T follicular helper cell (primary cell): ENCODE results near the gene DPF3.

Experiments
- DNase-seq: peaks from one replicate; pipeline ENCODE4 v3.0.0-alpha.2; 2020; ENCODE audit warnings: low read depth

Gene DPF3

DNA sequence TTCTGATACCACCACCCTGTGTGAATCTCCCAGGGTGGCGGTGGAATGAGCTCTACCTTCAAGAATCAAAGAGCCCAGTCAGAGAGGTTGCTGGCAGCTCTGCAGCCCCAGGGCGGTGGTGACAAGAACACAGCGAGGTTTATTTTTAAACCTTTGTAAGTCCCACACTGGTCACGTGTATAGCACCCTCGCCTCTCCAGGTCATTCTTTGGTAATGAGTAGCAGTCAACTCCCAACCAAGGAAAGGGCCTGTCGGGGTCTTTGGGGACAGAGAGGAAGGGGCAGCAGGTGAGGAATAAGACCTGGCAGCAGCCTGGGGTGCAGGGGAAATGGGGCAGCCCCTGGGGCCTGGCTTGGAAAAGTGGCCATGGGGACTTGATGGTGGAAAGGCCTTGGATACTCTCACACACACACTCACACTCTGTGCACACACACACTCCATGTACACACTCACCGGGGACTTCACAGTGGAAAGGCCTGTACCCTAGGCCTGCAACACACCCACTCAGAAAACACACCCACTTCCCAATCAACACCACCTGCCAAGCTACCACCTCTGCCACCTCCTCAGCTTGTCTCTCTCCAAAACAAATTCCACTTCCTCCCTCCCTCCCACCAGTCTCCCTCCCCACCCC, 178.6 kb downstream of the DPF3 start:
- DNase-seq, result no peak

DNA sequence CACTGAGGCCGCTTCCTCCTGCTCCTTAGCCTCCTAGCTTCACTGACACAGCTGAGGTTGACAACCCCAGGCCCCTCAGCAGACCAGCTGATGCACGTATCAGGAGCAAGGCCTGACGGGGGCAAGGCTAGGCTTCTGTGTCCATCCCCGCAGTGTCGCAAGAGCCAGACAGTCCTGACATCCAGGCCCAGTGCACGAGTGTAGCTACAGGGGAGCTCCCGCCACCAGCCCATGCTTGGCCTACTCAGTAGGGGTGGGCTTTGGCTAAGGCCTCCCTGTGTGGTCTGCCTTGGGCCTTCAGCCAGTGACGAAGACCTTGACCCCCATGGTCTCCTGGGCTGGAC, 179.1 kb downstream of the DPF3 start:
- DNase-seq, result no peak

DNA sequence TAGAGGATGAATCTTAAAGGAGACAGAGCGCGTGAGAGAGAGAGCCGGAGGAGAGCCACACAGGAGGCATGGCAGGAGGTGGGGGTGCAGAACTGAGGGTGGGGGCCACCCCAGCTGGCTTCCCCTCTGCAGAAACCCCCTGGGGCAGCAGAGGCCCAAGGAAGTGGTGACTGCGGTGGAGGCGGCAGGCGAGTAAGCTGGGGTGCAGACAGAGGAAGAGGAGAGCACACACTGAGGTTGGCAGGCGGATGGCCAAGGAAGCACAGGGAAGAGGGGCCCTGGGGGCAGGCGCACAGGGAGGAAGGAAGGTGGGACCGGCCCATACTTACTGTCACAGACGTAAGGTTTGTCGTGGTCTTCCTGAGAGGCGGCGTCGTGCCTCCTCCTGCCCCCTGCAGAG, 179.8 kb downstream of the DPF3 start:
- DNase-seq, result no peak

DNA sequence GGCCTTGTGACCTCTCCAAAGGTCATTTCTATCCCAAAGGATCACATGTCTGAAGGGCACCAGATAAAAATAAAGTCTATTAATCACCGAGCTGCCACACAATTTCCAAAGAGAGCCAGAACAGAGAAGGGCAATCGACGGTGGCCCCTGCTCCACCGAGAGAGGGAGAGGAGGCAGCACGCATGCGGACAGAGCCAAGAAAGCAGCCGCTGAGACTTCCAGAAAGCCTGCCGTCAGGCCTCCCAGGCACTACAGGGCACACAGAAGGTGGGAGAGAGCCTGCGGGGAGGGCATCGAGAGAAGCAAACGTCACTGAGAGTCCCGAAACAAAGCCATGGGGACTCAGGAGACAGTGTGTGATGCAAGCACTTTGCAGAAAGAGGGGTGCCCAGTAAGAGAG, 182.0 kb downstream of the DPF3 start:
- no peak for DNase-seq

DNA sequence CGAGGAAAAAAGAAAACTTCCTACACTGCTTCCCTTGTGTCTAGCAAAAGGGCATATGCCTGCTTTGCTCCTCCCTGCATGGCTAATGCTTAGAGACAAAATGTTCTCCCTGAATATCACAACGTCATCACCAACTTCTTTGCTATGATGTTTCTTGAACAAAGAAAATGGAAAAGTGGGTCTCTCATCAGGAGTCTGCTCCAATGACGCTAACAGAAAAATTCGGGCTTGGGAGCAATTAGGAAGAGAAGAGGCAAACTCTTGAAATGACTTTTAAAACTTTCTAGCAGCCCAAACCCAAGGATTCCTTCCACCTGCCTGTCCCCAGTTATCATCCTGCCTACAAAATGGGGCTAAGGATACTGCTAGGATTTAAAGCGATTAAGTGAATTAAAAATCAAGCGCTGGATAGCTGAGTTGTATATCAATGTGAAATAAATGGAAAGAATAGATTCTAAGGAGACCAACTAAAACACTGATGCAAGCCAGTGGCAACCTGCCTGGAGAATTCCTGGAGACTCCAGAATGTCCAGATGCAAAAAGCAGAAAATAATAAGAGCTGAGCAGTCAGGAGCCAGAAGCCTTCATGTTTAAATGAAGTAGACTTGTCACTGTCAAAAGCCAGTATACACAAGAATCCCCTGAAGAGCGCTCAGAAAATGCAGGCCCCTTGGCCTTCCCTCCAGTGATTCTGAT, 183.8 kb downstream of the DPF3 start:
- no peak for DNase-seq

DNA sequence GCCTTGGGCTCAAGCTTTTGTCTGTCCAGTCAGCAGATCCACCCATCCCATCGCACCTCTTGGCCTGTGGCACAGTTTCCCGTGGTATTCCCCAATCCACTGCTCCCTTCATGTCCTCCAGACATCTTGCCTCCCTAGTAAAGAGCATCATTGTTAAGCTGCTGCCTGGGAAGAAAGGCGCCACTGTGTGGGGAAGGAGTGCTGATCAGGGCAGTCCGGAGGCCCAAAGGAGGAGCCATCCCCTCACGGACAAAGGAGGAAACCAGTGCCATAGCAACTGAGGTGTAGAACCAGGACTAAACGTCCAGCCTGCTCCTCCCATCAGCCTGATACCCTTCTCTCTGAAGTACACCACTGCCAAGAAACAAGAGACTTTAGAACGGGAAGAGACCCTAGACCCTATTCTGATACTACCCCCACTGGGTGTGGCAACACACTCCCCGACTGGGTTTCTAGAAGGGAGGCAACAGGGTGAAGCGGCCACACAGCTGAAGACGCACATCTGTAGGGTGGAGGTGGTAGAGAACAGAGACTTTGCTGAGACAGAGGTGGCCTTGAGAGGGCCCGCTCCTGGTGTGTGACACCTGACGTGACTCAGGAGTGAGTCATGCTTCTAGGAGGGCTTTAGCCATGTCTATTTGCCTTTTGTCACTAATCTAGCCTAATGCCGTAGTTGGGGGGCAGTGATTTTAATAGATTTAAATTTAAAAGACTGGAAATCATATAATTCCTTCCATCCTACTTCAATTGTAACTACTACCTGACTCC, 185.0 kb downstream of the DPF3 start:
- DNase-seq, result no peak

DNA sequence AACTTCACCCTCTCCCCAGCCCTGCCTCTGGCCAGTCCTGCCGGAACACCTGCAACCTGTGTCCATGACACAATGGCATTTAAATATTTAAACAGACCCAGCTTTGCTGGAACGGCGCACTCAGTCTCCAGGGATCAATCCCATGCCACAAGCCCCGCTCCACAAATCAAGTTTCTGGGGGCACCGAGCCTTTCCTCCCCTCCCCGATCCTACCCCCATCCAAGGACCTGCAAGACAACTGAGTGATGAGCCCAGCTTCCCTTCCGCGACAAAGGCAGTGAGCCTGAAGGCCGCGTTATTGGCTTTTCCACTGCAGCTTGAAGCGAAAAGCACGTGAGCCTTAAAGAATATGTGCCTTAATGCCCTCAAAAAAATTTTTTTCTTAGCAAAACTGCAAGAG, 185.7 kb downstream of the DPF3 start:
- no peak for DNase-seq

DNA sequence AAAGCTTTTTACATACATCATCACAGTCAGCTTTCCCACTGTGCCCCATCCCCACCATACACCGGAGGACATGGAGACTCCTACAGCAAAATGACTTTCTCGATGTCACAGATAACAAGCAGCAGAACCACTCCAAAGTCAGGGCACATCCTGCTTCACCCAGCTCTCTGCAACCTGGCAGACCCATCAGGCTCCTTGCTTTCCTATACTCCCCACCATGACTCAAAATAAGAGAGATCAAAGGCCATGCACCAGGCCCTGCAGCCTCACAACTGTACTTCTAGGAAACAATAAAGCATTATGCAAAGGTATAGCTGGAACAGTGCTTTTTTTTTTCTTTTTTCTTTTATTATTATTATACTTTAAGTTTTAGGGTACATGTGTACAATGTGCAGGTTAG, 187.4 kb downstream of the DPF3 start:
- no peak for DNase-seq

DNA sequence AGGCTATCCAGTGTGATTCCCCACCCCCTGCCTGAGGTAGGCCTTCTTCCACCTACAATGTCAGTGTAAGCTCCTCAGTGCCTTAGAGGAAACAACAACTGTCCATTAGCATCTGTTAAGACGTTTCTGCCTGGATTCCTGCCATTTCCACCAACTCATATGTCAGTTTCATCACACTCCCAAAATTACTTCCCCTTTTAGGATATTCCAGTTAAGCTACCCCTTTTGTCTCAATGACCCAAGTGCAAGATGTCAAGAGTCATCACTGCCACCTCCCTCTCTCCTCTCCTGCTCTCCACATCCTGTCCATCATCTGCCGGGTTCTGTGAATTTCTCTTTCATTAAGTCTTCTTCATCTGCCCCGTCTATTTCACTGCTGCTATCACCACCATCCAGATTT, 189.4 kb downstream of the DPF3 start:
- DNase-seq, result no peak

DNA sequence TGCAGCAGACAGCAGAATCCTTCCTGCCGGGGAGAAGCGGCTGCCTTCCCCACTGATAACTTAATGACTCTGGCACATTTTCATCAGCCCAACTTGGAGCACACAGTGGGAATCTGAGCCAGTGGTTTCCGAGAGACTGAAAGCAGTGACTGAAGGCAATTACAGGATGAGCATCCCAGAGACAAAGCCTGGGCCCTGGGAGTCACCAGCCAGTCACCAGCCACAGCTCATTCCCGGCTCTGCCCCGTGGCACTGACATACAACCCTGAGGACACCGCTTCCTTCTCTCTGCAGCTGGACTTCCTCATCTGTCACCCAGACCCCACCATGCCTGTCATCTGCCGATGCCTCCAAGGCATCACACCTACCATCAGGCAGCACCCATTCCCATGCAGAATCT, 192.3 kb downstream of the DPF3 start:
- no peak for DNase-seq

DNA sequence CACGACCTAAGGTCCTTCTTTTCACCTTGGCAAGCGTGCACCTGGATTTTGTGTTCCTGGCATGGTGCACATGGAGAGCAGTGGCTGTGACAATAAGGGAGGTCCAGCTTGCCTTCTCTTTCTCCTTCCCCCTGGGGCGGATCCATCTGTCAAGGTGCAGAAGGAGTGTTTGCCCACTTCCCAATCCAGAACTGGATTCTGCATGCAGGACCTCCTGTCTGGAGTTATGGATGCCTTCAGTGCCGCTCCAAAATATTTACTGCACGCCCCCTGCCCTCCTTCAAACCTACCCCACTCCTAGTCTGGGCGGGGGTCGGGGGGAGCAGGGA, 192.7 kb downstream of the DPF3 start:
- no peak for DNase-seq

DNA sequence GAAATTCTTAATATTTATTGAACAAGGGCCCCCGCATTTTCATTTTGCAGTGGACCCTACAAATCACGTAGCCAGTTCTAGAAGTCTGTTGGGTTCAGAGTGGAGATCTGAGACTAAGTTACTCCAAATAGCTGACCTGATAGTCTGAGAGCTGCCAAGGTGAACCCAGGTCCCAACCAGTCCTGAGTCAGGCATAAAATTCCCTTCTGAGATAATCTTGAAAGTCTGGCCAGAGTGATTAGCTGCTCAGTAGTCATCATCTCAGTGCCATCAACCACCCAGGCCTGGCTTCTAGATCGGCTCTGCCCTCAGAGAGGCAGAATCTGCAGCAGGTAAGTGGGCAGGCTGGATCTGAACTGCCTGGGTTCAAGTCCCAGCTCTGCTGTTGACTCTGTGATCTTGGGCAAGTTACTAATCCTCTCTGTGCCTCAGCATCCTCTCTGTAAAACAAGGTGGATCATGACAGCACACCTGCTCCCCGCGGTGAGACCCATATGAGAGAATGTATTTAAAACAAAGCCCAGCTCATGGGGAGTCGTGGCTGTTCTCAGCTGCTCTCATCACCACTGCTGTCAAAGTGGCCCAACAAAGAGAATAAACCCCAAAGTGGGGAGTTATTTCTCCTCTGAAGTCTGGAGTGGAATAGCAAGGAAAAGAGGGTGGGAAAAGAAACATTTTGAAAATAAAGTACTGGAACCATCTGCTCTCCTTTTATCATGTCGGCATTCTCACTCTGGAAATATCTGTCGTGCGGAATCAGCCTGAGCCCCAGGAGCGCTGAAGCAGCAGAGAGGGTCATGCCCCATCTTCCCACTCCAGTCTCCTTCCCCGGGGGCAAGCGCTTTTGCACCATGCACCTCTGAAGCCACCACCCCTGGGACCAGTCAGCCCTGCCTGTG, 193.3 kb downstream of the DPF3 start:
- DNase-seq, result no peak

DNA sequence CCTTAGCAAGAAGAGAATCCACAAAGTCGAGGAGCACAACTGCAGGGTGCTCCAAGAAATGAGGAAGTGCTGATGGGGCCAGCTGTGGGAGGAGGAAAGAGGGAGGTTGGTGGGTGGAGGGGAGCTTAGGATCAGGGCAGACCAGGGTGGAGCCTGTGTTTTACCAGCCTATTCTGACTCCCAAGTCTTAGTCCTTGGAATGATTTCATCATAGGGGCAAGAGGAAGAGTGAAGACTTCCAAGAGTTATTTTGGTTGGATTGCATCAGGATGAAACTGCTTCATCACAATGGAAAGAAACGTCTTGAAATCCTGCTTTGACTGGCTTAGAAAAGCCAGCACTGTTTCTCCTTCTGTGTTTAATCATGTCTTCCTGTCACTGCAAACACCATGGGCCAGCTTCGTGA, 194.0 kb downstream of the DPF3 start:
- no peak for DNase-seq

DNA sequence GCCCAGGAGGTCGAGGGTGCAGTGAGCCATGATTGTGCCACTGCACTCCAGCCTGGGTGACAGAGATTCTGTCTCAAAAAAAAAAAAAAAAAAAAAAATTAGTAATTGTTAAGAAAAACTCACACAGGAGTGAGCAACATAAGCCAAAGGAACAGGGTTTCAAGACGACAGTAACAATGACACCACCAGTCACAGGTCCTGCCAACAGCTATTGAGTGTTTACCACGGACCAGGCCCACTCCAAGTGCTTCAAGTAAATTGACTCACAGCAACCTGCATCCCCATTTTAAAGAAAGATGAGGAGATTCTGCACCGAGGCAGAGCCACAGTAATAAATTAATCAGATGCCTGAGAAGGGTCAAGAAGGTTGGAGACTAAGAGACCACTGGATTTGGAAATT, 194.5 kb downstream of the DPF3 start:
- DNase-seq, result no peak

DNA sequence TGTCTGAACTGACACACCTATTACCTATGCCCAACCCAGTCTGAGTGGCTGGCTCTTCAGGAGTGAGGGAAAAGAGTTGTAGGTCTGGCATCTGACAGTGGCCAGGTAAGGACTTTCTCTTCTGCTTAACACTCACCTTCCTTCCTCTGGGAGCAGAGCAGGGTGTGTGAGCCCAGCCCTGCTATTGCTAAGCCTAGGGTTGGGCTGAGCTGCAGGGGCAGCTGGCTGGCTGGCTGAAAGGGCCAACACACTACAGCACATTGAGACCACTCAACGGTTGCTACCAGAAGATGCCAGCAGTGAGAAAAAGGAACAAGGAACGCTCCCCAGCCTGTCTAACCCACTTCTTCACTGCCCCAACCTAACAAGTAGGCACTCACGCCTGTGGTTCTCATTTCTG, 201.2 kb downstream of the DPF3 start:
- no peak for DNase-seq

DNA sequence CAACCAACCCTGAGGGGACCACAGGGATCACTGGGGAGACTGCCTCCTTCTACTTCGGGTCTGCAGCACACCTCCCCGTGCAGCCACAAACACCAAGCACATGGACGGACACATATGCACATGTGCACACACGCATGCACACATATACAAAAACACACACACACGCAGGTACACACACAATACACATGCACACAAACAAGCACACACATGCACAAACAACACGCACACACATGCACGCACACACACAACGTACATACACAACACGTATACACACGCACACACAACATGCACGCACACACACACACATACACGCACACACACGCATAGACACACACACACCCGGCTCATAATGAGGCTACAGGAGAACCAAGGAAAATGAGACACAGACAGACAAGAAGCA, 203.6 kb downstream of the DPF3 start:
- no peak for DNase-seq

DNA sequence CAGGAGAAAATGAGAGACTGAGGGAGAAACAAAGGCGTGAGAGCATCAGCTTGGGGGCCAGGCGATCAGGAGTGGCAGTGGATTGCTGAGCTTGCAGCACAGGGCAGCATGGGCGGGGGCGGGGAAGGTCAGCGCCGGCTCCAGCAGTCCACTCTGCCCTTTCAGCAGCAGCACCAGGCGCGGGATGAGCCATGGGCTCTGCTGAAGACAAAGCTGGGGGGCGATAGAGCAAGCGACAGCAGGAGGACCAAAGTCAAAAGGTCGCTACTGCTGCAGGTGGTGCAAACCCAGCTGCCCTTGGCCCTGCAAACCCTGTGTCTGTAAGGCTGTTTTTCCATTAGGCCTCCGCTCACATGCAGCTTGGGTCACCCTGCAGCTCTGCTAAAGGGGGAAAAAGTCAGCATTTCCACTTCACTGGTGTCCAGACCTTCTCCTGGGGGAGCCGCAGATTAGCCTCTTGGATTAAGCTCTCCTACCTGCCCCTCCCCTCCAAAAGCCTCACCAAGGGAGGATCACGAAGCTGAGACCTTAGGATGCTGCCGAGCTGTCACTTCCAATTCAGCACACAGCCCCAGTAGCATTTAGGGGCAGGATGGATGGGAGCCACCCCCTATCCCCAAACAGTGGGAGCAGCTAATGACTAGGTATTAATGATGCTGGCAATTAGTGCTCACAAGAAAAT, 204.8 kb downstream of the DPF3 start:
- DNase-seq, result no peak

DNA sequence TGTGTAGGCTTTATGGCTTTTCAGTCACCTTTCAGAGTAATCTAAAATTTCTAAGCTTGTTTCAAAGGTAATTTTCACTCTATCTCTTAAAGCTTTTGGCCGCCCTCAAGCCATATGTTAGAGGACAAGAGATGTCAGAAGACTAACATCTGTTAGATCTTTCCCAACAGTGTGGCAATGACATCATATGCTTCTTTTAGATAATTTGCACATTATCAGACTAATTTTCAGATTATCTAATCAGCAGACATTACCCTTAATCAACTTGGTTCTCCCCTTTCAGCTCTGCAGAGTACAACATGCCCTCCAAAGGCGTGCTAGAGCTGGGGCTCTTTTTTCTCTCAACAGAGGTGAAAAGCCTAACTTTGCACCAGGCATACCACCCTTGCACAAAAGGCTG, 207.1 kb downstream of the DPF3 start:
- DNase-seq, result no peak

DNA sequence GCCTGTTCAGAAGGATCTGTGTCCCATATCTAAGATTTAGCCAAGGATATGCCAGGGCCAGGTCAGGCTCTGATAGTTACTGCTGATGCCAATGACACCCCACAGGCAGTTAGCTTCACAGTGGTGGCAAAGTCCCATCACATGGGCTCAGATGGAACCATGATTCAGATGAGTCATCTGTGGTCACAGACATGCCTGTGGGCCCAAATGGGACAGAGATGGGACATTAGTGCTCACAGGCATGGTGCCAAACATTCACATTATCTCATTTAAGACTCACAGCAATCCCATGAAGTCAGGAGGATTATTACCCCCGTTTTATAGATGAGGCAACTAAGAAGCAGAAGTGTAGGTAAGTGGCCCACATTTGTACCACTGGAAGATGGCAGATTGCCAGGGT, 207.8 kb downstream of the DPF3 start:
- no peak for DNase-seq

DNA sequence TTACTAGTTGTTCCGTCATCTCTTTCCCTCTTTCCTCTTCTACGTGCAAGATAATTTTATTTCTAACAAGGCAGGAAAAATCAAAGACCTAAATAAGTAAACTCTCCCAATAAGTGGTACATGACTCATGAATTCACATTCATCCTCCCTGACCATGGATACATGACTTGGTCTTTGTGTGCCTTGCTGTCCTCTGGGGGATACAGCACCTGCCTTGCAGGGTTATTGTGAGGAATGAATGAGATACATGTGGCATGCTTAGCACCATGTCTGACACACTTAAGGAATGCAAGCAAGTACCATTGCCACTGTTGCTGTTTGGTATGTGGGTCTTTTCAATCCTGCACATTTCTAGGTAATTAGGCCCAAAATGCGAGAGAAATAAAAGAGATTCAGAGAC, 208.4 kb downstream of the DPF3 start:
- DNase-seq, result no peak

DNA sequence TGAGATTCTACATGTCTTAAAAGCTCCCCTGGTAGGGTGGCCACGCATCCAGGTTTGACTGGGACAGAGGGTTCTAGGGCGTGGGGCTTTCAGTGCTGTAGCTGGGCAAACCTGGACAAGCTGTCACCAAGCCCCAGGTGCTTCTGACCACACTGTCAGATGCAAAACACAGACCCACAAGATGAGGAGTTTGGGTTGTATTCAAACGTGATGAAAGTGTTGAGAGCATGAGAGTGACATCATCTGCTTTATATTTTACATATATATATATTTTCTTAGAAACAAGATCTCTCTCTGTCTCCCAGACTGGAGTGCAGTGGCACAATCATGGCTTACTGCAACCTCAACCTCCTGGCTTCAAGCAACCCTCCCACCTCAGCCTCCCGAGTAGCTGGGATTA, 210.1 kb downstream of the DPF3 start:
- DNase-seq, result no peak

DNA sequence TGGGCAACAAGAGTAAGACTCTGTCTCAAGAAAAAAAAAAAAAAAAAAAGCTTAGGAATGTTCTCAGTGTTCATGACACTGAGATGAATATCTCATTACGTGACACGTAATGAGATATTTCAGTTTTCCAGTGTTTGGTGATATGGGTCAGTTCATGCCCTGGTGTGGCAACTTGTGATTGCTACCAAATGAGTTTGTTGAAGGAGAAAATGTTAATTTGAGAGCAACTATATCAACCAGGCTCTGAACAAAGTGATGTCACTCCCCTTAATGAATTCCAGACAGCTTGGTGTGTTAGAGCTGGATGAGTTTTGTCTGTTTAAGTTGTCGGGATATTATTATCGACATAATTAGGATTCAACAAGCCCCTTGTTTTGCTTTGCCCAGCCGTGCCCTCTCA, 211.7 kb downstream of the DPF3 start:
- DNase-seq, result no peak
